Esophagus squamous epithelium (tissue), 4 donors: ENCODE measurements around the gene WDR91.

Experiments used
- CTCF ChIP-seq, 6 experiments: fragments of 450-650 bp in 4 of 6; fragments of 200-600 bp in 2 of 6; sonication (generic) in 2 of 6; IDR thresholded peaks; one replicate each; pipeline ENCODE4 v1.5.1; 2016 to 2019; ENCODE audit warnings: antibody characterized with exemption in 6 of 6, mild to moderate bottlenecking in 4 of 6, moderate library complexity in 4 of 6
- POLR2A ChIP-seq, 4 donors: fragments of 450-650 bp; IDR thresholded peaks; one replicate each; pipeline ENCODE4 v1.6.1; 2017; ENCODE audit warnings: antibody characterized with exemption in 4 of 4, mild to moderate bottlenecking in 4 of 4, moderate library complexity in 3 of 4

- TF ChIP-seq CTCF (IDR thresholded peaks at IDR 0.05) (no peak), POLR2A (IDR thresholded peaks at IDR 0.05) (no peak)
Observed at GRCh38 chr7:135158141-135158655, 53.1 kb downstream of the WDR91 start.
